ENCODE measurements around the gene P2RX3.
"Not testable (repeated sequence)": the region's sequence is repeated elsewhere in the genome, so short reads cannot be mapped to it uniquely, and the experiment has no call there.

Gene P2RX3

DNA sequence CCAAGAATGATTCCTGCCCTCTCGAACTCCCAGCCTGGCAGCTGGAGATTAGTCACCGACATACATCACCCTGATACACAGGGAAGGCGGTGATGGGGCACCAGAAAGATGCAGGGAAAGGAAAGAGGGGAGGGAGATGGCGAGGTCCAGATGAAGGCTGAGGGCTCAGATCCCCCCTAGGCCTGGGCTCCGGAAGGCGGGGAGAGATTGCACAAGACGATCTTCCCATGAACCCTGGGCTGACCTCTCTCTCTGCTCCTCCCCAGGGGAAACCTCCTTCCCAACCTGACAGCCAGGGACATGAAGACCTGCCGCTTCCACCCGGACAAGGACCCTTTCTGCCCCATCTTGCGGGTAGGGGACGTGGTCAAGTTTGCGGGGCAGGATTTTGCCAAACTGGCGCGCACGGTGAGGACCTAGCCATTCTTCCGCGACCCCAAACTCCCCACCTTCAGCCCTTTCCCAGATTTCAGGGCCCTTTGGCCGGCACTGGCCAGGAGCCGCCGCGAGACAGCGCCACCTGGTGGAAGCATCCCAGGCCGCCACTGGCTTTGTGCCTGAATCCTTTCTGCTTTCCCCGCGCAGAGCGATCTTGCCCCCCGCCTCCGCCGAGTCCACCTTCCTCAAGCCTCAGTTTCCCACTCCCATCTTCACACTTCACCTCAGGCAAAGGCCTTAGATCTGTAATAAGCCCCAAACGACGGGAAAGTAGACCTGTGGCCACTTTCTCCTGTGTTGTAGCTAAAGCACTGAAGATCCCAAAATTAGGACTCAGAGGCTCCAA, 11.5 kb downstream of the P2RX3 start:
- DNase-seq (ENCODE audit: low spot score) = peak; percentile 85

DNA sequence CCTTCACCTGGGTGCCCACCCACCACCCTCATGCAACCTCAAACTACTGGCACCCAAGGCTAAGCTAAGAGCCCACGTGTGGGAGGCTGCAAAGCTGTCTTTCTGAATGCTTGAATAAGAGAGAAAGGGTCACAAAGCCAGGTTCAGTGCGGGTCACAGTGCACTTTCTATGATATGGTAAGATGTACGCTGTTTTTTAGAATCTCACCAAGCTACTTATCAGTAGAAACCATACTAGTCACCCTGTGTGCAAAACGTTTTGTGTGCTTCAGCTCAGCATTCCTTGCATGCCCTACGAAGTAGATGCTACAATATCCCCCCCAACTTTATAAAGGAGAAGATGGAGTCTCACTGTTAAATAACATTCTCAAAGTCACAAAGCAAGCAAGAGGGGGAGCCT, 14.9 kb downstream of the P2RX3 start:
- no peak for DNase-seq (ENCODE audit: low spot score)

DNA sequence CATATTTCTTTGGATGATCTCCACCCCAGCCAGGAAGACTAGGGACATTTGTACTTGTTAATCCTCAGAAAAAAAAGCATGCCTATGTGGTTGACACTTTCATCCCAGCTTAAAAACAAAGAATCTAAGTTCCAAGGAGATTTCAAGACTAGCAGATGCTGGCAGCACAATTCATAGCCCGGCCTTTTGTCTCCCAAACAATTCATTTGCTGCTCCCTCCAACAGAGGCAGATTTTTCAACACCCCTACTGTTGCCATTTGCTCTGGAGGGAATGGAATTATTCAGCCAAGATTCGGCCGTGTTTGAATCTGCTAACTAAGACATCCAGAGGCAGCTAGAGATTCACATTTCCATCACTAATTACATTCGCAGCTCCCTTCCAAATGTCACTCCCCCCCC, 15.3 kb downstream of the P2RX3 start:
- DNase-seq (ENCODE audit: low spot score) = no peak

DNA sequence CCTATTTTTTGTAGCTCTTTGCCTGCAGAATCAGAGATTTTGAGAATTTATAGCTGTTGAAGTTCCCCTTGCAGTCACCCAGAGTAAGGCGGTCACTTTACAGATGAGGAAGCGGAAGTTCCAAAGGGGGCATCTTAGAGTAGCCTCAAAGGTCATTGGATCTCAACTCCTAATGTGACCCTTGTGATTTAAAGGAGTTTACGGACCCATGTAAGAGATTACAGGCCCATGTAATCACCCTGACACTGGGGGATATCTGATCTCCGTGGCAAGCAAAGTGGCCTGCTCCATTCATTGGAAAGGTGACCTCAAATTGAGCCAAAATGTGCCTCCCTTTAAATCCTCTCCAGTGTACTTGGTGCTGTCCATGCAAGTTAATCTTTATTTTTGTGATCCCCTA, 15.7 kb downstream of the P2RX3 start:
- DNase-seq (ENCODE audit: low spot score) = no peak

DNA sequence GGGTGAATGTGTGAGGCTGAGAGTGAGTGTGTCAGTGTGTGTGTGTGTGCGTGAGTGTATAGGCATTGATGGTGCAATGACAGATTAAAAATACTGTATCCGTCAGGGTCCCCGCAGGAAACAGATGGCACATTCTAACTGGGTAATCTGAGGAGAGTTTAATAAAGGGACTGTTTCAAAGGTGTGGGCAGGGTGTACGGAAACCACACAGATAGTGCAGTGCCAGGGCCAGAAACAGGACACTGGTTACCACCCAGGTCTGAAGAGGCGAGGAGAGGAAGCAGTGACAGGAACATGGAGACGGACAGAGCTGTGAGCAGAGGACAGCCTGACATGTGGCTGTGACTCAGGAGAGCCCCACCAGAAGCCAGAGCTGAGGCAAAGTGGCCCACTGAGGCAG, 16.5 kb downstream of the P2RX3 start:
- no peak for DNase-seq (ENCODE audit: low spot score)

DNA sequence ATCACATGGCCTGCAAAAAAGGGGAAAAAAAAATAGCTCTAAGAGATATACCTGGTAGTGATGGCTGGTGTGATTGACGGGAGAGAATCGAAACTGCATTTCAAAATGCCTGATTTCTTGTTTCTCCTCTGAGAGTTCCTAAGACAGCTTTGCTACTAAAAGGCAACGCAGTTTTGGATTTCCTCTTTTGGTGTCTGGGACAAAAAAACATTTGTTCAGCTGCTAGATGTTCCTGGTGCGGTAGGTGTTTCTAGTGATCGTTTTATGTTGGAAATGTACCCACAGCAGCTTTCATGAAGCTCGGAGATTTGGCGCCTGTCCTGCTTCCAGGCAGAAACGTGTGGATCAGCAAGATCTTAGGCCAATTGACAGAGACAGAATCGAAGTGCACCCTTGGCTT, 18.1 kb downstream of the P2RX3 start:
- DNase-seq (ENCODE audit: low spot score) = no peak

DNA sequence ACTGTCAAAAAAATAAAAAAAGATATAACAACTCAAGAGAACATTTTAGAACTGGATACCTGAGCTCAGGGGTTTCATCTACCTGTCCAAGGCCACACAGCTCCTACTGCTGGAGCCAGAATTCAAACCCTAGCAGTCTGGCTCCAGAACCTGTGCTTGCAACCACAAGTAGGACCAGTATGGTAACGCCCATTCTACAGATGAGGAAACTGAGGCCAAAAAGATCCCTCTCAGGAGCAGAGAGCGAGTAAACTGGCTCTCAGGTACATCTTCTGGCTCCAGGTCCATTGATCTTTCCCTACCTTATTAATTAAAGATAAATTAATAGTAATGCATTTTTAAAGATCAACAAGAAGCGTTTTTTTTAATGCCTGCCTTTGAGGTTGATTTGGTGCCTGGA, 19.2 kb downstream of the P2RX3 start:
- DNase-seq (ENCODE audit: low spot score) = no peak

DNA sequence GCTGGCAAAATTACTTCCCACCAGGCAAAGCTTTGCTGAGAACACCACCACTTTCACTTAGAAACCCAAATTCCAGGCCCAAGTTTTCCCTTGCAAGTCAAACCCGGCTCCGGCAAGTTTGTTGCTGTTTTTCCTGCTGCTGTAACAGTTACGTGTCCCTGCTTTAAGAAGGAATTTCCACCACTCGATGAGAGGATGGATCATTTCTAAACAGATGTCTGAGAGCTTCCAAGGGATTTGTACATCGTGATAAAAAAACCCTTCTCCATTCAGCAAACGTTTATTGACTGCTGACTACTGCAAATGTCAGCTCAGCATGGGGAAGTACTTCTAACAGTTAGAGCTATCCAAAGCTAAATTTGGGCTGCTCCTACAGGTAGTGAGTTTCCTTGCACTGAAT, 19.7 kb downstream of the P2RX3 start:
- DNase-seq (ENCODE audit: low spot score) = peak; percentile 54

DNA sequence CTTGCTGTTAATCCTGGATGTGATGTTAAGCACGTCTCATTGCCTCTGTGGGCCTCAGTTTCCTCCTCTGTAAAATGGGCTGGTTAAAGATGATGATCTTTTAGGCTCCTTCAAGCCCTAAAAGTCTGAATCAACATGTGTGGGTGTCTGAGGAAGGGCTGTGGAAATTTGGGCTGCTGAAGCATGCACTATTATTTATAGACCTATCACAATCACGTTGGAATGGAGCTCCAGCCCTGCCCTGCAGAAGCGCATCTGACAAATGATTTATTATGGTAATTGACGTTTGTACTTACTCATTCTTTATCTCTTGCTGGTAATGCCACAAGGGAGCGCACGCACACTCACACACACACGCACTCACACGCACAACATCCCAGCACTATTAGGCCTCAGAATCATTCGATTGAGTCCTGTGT, 20.4 kb downstream of the P2RX3 start:
- no peak for DNase-seq (ENCODE audit: low spot score)

DNA sequence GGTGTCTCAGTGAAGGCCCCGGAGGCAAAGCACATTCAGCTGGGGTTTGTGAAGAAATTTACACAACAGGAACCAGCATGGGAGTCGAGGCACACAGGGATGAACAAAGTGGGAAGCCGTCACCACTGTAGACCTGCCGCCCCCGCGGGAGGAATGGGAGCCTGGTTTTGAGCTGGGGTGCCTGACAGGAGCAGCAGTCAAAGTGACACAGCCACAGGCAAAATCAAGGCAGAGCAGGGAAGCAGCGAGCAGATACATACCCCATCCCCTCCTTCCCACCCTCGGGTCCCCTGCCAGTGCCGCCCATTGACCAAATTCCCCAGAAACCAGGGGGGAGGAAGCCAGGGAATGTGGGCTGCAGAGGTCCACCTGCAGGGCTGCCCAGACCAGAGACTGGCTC, 20.8 kb downstream of the P2RX3 start:
- no peak for DNase-seq (ENCODE audit: low spot score)

DNA sequence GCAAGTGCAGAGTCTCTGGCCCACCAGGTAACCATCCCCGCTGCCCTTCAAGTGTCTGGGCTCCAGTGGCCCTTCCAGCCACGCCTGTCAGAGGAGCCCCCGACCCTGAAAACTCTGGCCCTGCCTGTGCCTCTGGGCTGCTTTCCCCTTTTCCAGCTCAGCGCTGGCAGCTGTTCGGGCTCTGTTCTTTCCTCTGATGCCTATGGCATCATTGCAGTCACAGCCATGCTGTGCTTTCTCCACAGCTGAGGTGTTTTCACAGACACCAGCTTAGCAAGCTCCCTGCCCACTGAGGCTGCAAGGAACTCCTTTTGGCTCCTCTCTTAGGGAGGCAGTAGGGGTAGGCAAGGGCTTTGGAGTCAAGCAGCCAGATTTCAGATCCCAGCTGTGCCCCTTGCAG, 21.2 kb downstream of the P2RX3 start:
- no peak for DNase-seq (ENCODE audit: low spot score)

DNA sequence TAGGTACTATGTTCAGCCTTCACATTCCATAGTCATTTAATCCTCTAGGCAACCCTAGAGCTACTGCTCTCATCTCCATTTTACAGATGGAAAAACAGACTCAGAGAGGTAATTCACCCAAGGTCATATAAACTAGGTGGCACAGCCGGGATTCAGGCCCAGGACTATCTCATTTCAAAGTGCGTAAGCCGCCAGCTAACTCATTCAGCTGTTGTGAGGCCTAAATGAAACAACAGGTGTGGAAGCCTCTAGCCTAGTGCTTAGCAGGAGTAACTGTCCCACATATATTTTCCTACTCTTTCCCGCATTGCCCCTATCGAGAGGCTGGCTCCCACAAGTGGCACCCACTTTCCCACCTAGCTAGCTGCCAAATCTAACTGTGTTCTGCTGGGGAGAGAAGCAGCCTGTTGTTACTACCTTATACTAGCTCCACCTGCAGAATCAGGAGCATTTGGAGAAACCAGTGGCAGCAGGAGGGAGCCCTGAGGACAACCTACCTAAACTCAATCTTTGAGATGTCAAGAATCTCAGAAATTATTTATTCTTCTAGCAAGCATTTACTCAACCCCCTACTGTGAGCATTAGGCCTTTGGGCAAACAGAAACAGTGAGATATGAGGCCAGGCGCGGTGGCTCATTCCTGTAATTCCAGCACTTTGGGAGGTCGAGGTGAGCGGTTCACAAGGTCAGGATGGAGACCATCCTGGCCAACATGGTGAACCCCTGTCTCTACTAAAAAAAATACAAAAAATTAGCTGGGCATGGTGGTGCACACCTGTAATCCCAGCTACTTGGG, 21.9 kb downstream of the P2RX3 start:
- DNase-seq (ENCODE audit: low spot score) = no peak

DNA sequence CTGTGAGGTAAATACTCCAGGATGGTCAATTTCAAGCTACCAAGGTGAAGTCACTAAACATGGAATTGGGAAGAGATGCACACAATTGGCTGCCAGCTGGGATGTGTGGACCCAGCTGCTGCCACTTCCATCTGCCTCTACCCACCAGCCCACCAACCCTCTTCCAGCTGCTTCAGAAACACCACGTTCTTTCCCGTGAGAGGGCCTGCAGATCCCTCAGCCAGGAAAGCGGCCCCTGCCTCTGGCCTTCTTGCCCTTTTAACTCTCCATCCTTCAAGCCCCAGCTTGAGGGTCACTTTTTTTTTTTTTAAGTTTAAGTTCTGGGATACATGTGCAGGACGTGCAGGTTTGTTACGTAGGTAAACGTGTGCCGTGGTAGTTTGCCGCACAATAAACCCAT, 22.8 kb downstream of the P2RX3 start:
- DNase-seq (ENCODE audit: low spot score) = no peak

DNA sequence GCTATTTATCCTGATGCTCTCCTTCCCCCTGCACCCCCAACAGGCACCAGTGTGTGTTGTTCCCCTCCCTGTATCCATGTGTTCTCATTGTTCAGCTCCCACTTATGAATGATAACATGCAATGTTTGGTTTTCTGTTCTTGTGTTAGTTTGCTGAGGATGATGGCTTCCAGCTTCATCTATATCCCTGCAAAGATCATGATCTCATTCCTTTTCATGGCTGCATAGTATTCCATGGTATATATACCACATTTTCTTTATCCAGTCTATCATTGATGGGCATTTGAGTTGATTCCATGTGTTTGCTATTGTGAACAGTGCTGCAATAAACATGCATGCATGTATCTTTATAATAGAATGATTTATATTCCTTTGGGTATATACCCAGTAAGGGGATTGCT, 23.3 kb downstream of the P2RX3 start:
- not testable (repeated sequence) for DNase-seq (ENCODE audit: low spot score)

DNA sequence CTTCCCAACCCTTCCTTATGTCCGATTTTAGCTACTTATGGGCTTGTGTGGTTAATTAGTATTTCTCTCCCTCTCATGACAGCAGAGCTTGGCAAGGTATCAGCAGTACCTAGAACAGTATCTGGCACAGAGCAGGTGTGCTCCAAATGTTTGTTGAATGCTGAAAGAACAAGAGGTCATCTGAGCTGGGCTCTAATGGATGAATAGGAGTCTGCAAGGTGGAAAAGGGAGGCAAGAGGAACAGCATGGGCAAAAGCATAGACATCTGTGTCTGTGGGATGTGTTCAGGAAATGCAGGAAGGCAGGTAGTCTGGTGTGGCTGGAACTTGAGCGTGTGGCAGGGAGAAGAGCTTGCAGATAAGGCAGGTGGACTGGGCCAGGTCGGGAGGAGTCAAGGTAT, 23.8 kb downstream of the P2RX3 start:
- DNase-seq (ENCODE audit: low spot score) = no peak

DNA sequence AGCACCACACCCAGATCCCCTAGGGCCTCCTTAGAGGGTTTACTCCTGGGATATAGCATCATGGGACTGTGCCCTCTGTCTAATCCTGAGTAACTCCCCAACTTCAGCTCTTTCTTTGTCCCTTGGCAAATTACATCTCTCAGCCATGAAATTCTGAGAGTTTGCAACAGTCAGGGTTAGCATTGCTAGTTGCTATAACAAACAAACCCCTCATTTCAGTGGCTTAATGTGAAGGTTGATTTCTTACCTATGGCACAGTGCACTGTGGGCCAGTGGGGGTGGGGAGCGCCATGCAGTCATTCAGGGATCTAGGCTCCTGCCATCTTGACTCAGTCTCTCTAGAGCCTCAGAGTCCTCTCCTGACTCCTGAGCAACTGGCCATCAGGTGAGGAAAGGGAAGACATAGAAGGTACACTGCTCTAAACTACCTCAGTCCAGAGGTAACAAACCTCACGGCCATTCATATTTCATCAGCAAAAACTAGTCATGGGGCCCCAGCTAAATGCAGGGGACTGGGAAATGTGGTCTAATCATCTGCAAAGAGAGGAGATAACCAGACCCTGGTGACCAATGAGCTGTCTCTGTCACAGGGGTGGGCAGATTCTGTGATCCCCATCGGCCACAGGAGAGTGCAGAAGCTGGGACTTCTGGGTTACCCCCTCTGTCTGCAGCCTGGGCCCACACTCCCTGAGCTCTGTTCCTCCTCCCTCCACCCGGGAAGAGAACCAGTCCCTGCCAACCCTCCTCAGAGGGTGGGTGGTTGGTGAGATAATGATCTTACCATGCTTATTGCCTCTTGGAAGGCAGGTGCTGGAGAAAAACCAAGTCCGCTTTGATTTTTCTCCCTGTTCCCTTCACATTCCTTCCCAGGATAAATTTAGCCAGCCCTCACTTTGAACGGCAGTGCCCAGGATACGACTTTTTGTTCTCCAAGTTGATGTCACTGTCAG, 25.3 kb downstream of the P2RX3 start:
- no peak for DNase-seq (ENCODE audit: low spot score)

DNA sequence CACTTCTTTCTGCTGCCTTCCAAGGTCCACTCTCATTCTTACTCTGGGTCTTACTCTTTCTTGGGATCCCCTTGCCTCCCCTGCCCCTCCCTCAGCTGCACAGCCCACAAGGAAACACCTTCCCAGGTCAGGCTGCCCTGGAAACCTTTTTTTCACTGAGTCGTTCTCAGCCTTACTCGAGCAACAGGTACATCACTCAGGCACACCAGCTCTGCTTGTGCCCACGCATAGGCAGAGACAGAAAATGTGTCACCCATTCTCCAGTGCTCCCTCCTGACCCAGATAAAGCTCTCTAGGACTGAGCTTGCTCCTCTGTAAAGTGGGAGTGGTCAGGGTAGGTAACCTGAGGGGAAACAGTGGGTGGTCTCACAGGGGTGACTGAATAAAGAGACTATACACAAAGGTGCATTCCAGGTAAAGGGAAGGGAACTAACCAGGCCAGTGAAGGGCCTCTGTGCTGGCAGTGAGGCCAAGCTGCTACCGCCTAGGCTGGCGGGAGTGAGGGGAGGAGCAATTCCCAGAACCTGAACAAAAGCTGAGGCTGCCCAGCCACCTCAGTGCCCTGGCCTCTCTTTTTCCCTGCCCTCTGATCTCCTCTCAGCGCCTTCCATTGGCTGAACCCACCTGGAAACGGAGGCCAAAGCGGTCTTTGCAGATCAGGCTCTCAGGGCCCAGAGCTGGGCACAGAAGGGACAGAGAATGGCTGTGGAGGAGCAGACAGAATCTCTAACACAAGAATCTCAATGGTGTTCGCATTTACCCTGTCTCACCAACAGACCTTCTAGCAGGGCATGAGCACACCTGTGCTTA, 26.9 kb downstream of the P2RX3 start:
- no peak for DNase-seq (ENCODE audit: low spot score)

DNA sequence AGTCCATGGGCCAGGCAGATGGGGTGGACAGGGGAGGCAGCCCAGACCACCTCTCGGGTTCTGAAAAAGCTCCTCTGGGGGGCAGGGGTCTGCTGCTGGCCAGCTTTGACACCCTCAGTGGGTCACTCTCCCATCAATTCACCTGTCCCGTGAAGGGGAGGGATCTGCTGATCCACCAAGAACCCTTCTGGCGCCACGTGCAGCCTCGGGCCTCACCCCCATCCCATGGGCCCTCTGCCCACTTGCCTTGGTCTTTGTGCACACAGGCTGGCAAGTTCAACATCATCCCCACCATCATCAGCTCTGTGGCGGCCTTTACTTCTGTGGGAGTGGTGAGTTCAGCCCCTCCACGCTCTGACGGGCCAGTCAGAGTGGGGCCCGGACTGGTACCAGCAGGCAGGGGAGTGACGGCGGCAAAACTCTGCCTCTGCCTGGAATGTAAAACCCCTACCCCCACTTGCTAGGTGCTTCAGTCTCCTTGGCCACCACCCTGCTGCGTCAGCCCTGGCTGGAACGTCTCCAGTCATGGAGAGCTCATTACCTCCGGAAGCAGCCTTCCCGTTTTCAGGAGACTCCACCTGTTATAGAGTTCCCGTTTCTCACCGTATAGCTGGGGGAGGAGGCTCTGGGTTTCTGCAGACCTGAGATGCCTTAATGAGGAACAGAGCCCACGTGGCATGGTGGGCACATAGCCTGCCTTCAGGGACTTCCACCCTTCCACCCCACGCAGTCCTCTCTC, 30.1 kb downstream of the P2RX3 start:
- DNase-seq (ENCODE audit: low spot score) = no peak

DNA sequence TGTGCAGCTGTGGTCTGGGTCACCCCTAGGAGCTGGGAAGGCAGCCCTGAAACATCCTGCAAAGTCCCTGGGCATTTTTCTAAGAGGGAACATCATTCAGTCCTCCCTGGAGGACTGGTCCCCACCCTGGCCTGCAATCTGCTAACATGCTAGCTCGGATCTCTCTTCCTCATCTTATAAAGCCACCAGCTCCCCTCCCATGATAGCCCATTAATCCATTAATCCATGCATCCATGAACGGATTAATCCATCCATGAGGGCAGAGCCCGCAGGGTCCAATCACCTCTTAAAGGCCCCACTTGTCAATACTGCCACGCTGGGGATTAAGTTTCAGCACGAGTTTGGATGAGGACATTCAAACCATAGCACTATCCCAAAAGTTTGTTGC, 30.7 kb downstream of the P2RX3 start:
- DNase-seq (ENCODE audit: low spot score) = no peak

DNA sequence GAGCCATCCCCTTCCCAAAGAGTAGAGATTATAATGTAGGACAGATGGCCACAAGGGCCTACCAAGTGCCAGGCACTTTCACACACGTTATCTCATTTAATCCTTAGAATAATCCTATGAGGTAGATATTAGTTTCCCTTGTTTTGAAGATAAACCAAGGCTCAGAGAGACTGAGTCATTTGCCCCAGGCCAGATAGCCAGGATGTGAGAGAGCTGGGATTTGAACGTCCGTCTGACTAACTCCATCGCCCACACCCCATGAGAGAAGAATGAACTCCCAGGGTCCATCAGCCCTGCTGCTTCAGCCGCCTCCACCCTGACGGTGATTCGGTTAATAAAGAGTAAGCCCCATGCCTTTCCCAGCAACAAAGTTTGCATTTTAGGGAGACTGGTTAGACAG, 32.1 kb downstream of the P2RX3 start:
- peak; percentile 54 for DNase-seq (ENCODE audit: low spot score)

DNA sequence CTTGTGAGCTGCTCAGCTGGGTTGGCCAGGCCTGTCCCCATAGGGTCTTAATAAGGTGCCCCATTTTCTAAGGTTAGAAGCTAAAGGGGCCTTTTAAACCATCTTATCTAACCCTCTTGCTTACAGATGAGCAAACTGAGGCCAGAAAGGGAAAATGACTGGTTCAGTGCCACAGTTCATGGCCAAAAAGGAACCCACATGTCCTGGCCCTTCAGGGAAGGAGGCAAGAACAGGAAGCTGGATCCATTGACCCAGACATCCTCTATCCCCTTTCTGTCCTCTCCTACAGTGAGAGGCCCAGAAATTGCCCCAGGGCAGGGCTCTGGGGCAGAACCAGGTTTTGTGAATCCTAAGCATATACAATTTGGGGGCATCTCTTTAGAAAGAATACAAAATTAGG, 32.8 kb downstream of the P2RX3 start:
- no peak for DNase-seq (ENCODE audit: low spot score)
